Measurements from ENCODE around the gene ZNRF2.

Gene ZNRF2

DNA sequence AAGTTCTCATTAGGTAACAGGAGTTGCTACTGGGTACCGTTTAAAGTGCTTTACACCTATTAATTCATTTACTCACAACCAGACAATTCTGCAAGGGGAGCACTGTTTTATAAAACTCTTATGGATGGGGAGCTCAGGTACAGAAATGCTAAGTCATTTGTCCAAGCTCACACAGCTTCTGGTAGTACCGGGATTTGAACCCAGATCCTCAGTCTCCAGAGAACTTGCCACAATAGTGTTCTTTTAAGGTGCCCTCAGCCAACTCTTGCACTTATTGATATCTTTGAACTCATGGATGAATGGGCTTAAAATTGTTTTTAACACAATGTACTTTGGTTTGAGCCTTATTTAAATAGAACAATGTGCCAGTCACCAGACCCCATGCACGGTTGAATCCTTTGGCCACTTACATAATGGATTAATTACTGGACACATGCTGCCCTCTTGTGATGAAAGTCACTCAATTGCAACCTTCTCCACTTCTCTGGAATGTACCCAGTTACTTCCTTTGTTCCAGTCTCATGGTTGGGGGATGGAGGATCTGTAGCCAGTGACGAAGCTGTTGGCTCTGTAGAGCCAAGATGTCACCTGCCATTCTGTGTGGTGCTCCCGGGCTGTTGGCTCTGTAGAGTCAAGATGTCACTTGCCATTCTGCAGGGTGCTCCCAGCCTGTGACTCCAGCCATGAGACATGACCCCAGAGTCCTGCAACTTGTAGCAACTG lies 128.5 kb downstream of the ZNRF2 start:
- no peak for FAIRE-seq

DNA sequence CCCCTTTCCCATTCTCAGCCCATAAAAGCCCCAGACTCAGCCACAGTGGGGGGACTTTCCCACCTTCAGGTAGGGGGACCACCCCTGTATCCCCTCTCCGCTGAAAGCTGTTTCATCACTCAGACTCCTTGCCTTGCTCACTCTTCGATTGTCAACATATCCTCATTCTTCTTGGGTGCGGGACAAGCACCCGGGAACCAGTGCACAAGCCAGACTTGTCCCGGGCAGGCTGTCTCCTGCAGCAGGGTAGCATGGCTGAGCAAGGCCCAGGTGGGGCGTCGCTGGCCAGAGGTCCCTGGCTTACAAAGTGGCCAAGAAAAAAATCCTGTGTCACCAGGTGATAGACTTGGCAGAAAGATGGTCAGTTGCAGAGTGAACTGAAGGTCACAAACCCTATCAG lies 129.5 kb downstream of the ZNRF2 start:
- no peak for FAIRE-seq
